Dedifferentiated amniotic fluid mesenchymal stem cell (primary cell): ENCODE data around the gene RCN1.
"Not testable (repeated sequence)": the region's sequence is repeated elsewhere in the genome, so short reads cannot be mapped to it uniquely, and the experiment has no call there.

Source experiments
- DNase-seq: peaks from one replicate; pipeline ENCODE4 v3.0.0-alpha.2; 2016; ENCODE audit errors: extremely low spot score

Gene RCN1

DNA sequence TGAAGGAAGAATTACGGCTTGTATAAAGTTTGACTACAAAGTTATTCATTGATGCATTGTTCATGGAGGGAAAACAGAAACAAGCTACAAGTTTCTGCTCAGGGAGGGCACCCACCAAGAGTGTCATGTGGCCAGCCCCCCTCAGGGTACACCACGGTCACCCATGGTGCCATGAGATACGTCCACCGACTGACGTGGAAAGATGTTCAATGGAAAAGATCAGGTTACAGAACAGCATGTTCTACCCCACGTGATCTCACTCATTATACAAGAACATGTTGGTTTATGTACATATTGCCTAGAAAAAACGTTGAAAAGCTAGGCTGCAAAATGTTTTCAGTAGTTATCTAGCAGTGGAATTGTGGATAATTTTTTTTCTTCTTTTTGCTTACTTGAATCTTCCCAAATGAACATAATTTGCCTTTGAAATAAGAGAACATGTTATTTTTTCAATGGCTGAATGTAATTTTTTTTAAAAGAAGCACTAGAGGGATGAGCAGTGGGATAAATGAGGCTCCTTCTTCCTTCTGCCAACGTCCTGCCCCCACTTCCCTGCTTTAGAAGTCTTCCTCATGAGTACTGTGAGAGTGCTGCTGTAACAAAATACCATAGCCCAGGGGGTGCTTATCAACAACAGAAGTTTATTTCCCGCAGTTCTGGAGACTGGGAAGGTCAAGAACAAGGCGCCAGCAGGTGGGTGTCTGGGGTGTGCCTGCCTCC is 22.5 kb downstream of the RCN1 start:
- no peak for DNase-seq

- no peak for DNase-seq
Observed at GRCh38 chr11:32113920-32114203, 23.0 kb downstream of the RCN1 start.

- no peak for DNase-seq
Observed at GRCh38 chr11:32115446-32115845, 24.6 kb downstream of the RCN1 start.

DNA sequence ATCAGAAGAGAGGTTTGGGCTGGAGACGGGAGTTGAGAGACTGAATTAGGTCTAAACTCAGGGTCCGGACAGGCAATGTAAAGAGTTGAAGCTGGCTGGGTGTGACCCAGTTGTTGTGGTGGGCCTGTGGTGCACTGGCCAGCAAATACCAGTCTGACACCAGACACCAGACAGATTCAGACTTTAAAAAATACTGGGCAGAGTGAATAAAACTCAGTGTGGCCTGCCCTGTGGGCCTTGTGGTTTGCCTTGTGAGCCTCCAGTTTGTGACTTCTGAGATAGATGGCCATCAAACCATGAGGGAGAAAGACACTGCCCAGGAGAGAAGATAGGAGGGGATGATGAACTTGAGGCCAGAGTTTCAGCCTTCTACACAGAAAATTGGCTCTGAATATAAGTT is 25.8 kb downstream of the RCN1 start:
- DNase-seq: no peak

DNA sequence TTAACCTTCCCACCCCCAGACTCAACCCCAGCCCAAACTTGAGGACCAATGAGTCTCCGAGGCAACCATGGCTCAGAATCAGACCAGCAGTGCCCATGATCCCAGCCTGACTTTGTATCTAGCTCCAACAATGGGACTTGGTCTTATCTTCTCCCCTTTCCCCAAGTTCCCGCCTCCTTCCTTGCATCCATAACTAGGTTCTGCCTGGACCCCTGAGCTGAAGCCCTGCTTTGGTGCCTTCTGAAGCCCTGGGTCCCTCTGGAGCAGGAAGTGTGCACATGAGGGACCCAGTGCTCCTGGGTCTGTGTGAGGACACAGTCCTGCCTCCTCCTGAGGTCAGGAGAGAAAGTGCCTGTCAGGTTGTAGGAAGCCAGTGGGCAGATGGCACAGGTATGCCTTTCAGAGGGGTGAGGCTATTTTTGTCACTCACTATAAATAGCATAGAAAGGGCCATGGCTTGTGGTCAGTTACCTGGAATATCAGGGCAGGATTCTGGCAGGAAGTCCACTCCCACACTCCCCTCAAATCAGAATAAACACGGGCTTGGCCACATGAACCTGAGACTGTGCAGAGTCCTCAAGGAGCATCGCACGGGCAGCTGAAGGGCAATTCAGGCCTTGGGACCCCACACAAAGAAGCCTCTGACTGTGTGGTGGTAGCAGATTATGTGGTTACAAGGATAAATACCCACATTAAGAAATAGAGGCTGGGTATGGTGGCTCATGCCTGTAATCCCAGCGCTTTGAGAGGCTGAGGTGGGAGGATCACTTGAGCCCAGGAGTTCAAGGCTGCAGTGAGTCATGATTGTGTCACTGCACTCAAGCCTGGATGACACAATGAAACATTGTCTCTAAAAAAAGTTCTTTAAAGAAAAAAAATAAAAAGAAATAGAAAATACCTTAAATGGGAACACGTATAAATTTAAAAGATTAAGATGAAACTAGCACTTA is 27.4 kb downstream of the RCN1 start:
- DNase-seq: no peak

DNA sequence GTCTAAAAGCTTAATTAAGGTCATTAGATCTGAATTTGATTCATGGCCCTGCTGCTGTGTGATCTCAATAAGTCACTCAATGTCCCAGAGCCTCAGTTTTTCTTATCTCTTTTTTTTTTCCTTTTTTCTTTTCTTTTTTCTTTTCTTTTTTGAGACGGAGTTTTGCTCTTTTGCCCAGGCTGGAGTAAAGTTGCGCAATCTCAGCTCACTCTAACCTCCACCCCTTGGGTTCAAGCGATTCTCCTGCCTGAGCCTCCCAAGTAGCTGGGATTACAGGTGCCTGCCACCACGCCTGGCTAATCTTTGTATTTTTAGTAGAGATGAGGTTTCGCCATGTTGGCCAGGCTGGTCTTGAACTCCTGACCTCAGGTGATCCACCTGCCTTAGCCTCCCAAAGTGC is 28.3 kb downstream of the RCN1 start:
- not testable (repeated sequence) for DNase-seq

GRCh38 chr11:32121012-32121411 is 30.1 kb downstream of the RCN1 start:
- no peak for DNase-seq

- no peak for DNase-seq
Observed at GRCh38 chr11:32122200-32122599, 31.3 kb downstream of the RCN1 start.

DNA sequence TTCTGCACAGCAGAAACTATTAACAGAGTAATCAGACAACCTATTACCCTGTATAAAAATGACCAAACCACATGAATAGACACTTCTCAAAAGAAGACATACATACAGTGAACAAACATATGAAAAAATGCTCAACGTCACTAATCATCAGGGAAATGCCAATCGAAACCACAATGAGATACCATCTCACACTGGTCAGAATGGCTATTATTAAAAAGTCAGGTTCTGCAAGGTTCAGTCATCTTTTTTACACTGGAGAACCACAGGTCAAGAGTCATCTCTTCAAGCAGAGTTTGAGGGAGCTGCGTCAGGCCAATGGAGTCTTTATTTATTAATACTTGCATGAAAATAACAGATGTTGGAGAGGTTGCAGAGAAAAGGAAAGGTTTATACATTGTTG is 40.4 kb downstream of the RCN1 start:
- no peak for DNase-seq

DNA sequence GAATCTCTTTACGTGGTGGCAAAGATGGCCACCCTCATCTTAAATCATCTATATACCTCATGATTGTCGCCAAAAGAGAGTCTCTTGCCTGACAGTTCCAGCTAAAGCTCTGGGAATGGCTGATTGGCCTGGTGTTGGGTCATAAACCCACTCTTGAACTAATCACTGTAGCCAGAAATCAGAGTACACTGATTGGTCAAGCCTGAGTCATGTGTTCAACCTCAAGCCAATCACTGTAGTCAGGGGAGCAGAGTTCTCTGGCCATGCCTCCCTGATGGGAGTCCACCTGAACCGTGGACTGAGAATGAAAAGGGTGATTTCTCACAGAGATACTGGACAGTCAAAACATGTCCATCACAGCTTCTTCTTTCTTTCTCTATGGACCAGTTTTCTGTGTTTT is 45.8 kb downstream of the RCN1 start:
- DNase-seq: no peak

GRCh38 chr11:32137263-32137662 is 46.4 kb downstream of the RCN1 start:
- peak; percentile 89 for DNase-seq

DNA sequence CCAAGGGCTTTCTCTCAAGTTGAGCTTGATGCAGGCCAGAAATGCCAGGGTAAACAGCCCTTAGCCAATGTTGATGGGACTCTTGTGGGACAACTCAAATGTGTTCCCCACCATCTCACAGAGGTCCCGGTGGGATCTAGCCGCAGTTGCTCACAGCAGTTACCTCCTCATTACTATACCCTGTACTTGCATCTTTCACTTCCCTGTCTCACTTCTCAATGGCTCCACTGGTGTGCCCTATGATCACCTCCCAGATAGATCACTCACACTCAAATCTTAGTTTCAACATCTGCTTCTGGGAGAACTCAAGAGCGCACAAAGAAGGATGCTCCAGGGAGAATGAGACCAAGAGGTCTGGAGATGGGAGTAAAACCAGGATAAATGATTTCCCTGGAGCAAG is 47.0 kb downstream of the RCN1 start:
- no peak for DNase-seq

GRCh38 chr11:32138902-32139301 is 48.0 kb downstream of the RCN1 start:
- no peak for DNase-seq

GRCh38 chr11:32139896-32140520 is 49.1 kb downstream of the RCN1 start:
- DNase-seq: no peak

- DNase-seq: no peak
Observed at GRCh38 chr11:32141745-32142546, 51.1 kb downstream of the RCN1 start.

GRCh38 chr11:32143378-32143777 is 52.5 kb downstream of the RCN1 start:
- DNase-seq: no peak

- no peak for DNase-seq
Observed at GRCh38 chr11:32145282-32145681, 54.4 kb downstream of the RCN1 start.

- no peak for DNase-seq
Observed at GRCh38 chr11:32148895-32149294, 58.0 kb downstream of the RCN1 start.

DNA sequence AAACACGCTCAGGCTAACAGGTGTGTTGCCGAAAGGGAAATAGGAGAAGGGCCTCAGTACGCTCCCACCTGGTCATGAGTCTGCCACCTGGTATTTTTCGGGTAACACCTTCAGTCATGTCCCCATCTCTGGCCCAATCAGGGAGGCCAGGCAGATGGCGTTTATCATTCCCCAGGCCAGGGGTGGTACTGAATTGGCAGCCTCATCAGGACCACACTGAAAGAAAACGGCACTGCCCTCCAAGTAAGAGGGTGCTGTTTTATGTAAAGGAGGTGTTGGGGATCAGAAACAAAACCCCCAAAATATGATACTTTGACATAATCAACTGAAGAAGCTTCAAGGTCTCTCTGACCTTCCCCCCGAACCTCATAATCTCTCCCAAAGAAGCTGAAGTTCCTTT is 58.9 kb downstream of the RCN1 start:
- DNase-seq: no peak

- DNase-seq: no peak
Observed at GRCh38 chr11:32151027-32151426, 60.2 kb downstream of the RCN1 start.

DNA sequence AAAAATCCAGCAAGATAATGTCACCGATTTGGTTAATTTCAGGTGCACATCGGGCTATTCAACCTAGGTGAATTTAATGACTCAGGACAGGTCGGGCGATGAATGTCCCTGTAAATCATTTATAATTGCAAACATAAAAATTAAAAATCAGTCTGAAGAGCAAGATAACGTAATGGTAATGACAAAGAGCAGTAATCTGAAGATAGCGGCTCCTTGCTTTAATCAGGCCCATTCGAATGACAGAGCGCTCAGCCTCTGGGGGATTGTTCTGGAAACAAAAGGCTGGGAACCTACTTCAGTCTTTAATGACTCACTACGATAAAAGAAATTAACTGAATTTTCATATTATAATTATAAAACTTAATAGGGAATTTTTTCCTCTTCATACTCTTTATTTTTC is 61.3 kb downstream of the RCN1 start:
- no peak for DNase-seq

- no peak for DNase-seq
Observed at GRCh38 chr11:32152821-32153220, 61.9 kb downstream of the RCN1 start.
